Activated CD4-positive, alpha-beta T cell treated with anti-CD3 and anti-CD28 coated beads for 4 hours (primary cell): ENCODE measurements around the gene CYP2U1.
"Not testable (repeated sequence)": the region's sequence is repeated elsewhere in the genome, so short reads cannot be mapped to it uniquely, and the experiment has no call there.

Experiments used
- DNase-seq, 2 donors: peaks; one replicate each; pipeline ENCODE4 v3.0.0-alpha.2; 2020

CYP2U1 gene

GRCh38 chr4:107930821-107931774 is at the start of gene CYP2U1:
CYP2U1 (plus strand) TSS chr4:107931549; CDS start chr4:107931644, 95 bp downstream.
- peak; percentile 77 to 80 for DNase-seq

- no peak for DNase-seq
Observed at GRCh38 chr4:107885865-107886264, 45.5 kb upstream of the CYP2U1 start.

GRCh38 chr4:107888237-107888636 is 43.1 kb upstream of the CYP2U1 start:
- DNase-seq = no peak

- DNase-seq = no peak
Observed at GRCh38 chr4:107890779-107891178, 40.6 kb upstream of the CYP2U1 start.

GRCh38 chr4:107891299-107891698 is 40.0 kb upstream of the CYP2U1 start:
- DNase-seq = no peak

- DNase-seq = no peak
Observed at GRCh38 chr4:107893171-107894137, 37.9 kb upstream of the CYP2U1 start.

- DNase-seq = no peak
Observed at GRCh38 chr4:107894138-107894603, 37.2 kb upstream of the CYP2U1 start.

- DNase-seq = no peak
Observed at GRCh38 chr4:107896158-107896645, 35.1 kb upstream of the CYP2U1 start.

- no peak for DNase-seq
Observed at GRCh38 chr4:107896646-107897045, 34.7 kb upstream of the CYP2U1 start.

- no peak for DNase-seq
Observed at GRCh38 chr4:107897823-107898222, 33.5 kb upstream of the CYP2U1 start.

GRCh38 chr4:107900067-107900466 is 31.3 kb upstream of the CYP2U1 start:
- no peak for DNase-seq

- no peak for DNase-seq
Observed at GRCh38 chr4:107900508-107900907, 30.8 kb upstream of the CYP2U1 start.

GRCh38 chr4:107901213-107901934 is 30.0 kb upstream of the CYP2U1 start:
- no peak for DNase-seq

GRCh38 chr4:107902715-107903114 is 28.6 kb upstream of the CYP2U1 start:
- DNase-seq = no peak

- not testable (repeated sequence) for DNase-seq
Observed at GRCh38 chr4:107905082-107905481, 26.3 kb upstream of the CYP2U1 start.

GRCh38 chr4:107906458-107907100 is 24.8 kb upstream of the CYP2U1 start:
- no peak for DNase-seq

- no peak for DNase-seq
Observed at GRCh38 chr4:107908377-107908776, 23.0 kb upstream of the CYP2U1 start.

GRCh38 chr4:107913283-107913899 is 18.0 kb upstream of the CYP2U1 start:
- DNase-seq = peak; percentile 17 to 52

GRCh38 chr4:107915220-107915619 is 16.1 kb upstream of the CYP2U1 start:
- DNase-seq = no peak

GRCh38 chr4:107916623-107917022 is 14.7 kb upstream of the CYP2U1 start:
- DNase-seq = no peak

GRCh38 chr4:107917500-107917899 is 13.8 kb upstream of the CYP2U1 start:
- no peak for DNase-seq
